NCI-H1436 (cell line): ENCODE measurements around the gene C1GALT1.

ENCODE experiments used
- DNase-seq: peaks from one replicate; lab custom pipeline; 2025; lab: John Stamatoyannopoulos, UW

Gene C1GALT1

GRCh38 chr7:7201578-7202374 is 19.4 kb downstream of the C1GALT1 start:
- no peak for DNase-seq

DNA sequence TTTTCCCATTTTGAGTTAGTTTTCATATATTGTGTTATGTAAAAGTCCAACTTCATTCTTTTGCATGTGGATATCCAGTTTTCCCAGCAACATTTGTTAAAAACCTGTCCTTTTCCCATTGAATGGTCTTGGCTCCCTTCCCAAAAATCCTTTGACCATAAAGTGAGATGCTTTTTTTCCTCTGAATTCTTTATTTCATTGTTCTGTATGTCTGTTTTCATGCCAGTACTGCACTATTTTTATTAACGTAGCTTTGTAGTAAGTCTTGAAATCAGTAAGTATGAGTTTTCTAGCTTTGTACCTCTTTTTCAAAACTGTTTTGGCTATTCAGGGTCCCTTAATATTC is 20.0 kb downstream of the C1GALT1 start:
- no peak for DNase-seq

- no peak for DNase-seq
Measured at GRCh38 chr7:7203813-7204575, 21.6 kb downstream of the C1GALT1 start.

DNA sequence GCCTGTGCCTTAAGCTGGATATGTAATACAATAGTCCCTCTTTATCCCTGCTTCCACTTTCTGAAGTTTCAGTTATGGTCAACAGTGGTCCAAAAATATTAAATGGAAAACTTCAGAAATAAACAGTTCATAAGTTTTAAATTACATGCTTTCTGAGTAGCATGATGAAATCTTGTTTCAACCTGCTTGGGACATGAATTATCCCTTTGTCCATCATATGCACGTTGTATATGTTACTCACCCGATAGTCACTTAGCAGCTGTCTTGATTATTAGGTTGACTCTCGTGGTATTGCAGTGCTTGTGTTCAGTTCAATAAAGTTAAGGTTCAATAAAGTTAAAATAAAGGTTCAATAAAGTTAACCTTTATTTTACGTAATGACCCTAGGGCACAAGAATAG is 25.5 kb downstream of the C1GALT1 start:
- no peak for DNase-seq

DNA sequence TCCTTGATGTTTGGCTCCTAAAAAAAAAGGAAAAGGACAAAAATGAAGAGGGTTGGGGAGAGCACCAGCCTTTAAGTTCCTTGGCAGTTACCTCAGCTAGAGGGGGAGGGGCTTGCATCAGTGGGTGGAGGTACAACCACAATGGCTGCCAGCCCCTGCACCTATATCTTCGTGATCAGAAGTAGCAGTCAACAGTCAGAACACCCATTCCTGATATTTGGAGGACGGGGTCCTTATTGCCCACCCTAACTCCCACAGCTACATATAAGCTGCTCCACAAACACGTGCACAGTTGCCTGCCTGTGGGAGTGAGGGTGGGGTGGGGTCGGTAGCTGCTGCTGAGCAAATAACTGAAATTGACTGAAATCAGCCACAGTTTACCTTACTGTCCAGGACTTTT is 26.2 kb downstream of the C1GALT1 start:
- DNase-seq, result no peak

- no peak for DNase-seq
Measured at GRCh38 chr7:7209412-7210050, 27.2 kb downstream of the C1GALT1 start.

DNA sequence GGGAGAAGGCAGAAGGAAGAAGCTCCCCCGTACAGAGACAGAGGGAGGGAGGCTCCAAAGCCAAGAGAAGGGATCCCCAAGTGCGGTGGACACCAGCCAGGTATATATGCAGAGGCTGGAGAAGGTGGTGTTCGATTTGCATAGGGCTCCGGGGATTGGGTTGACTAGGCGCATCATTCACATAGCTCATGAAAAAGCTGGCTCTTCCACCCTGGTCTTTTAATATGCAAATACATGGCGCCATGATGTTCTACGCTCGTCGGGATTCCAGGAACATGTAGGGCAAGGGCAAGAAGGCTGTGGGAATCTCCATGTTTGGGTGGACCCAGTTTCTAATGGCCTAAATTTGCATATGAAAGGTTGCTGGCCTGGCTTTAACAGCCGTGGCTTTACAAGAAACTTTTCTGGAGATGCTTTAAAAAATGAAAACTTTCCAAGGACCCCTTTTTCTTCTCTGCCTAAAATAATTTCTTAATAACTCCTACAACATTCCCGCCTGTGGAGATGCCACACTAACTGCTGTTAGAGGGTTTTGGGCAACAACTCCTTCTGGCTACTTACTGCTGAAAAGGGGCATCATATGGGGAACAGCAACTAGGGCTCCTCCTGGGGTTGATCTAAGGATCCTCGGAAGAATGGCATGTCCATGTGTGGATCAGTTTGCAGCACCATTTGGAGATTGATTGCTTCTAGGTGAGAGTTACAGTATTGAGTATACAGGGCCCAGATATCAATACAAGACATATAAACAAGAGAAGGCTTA is 28.3 kb downstream of the C1GALT1 start:
- no peak for DNase-seq

DNA sequence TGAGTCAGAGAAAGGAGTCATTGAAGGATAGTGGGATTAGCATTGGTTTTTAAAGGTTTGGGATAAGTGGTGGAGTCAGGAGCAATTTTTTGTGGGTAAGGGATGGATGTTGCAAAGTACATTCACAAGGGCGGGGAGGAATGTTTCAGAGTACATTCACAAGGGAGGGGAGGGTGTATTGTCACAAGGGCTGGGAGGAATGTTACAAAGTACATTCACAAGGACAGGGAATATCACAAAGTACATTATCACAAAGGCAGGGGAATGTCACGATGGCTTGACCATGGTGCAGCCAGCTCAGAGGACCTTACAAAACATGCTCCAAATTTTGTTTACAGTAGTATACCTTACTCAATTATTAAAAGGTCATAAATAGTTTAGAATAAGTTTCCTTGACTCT is 30.3 kb downstream of the C1GALT1 start:
- no peak for DNase-seq

GRCh38 chr7:7214398-7215347 is 32.3 kb downstream of the C1GALT1 start:
- DNase-seq, result no peak

GRCh38 chr7:7216279-7216678 is 33.9 kb downstream of the C1GALT1 start:
- DNase-seq, result no peak

DNA sequence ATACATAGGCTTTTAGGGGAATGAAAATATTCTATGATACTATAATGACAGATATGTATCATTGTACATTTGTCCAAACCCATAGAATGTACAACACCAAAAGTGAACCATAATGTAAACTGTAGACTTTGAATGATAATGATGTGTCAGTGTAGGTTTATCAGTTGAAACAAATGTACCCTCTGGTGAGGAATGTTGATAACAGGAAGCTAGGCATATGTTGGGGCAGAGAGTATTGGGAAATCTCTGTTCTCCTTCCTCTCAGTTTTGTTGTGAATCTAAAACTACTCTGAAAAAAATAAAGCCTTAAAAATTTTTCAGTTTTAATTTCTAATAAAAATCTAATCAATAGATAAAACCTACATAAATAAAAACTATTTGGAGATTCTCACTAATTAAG is 36.9 kb downstream of the C1GALT1 start:
- no peak for DNase-seq

DNA sequence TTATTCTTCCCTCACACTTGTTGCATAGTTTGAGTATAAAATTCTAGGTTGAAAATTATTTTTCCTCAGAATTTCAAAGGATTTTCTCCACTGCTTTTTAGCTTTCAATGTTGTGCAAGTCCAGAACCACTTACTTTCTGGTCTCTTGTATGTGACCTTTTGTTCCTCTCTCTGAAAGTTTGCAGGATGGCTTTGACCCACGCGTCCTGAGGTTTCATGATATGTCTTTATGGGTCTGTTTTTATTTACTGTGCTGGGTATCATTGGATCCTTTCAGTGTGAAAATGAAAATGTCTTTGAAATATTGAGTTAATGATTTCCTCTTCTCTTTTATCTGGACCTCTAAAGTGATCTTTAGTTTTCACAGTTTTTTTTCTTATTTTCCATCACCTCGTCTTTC is 38.5 kb downstream of the C1GALT1 start:
- DNase-seq, result no peak

GRCh38 chr7:7221599-7222038 is 39.3 kb downstream of the C1GALT1 start:
- no peak for DNase-seq

DNA sequence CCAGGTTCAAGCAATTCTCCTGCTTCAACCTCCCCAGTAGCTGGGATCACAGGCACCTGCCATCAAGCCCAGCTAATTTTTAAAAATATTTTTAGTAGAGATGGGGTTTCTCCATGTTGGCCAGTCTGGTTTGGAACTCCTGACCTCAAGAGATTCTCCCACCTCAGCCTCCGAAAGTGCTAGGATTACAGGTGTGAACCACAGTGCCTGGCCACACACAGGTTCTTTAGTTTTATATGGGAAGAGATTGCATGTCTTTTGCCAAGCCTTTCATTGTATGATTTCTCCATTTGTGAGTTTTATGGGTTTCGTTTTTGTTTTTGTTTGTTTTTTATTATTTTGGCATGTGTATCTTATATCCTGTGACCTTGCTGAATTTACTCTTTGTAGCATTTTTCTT is 40.9 kb downstream of the C1GALT1 start:
- DNase-seq, result no peak

GRCh38 chr7:7226407-7226806 is 44.1 kb downstream of the C1GALT1 start:
- no peak for DNase-seq

DNA sequence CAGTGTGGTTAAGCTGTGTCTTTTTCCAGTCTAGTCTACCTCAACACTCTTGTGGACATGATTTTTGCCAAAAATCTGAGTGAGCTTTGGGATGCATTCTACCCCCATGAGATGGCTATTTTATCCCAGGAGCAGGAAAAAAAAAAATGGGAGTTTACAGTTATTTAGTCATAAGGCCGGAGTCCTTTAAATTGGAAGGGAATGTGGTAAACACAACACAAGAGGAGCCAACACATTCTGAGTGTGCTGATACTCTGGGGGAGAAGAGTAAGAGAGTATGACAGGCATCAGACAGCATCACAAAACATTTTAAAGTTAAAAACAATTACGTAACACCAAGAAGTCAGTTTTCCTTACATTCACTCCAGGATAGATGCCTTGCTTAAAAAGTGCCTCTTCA is 46.1 kb downstream of the C1GALT1 start:
- no peak for DNase-seq

- no peak for DNase-seq
Measured at GRCh38 chr7:7228967-7229366, 46.6 kb downstream of the C1GALT1 start.

- no peak for DNase-seq
Measured at GRCh38 chr7:7231000-7231399, 48.7 kb downstream of the C1GALT1 start.

DNA sequence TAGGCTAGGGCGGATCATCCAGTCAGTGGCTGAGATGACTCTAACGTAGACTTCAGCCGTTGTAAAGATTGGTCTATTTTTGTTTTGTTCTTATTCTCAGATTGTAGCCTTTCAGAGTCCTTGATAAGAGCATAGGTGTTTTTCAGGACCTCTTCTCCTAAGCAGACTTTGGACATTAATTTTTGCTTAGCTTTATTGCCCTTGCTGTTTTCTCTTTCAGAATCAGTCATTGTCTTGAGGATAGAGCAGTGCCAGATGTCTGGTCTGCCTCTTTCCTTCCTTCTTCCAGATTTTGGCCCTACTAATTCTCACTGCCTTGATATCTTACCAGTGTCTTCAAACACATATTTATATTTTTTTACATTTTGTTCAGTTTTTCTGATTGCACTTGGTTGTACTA is 49.5 kb downstream of the C1GALT1 start:
- DNase-seq, result no peak

DNA sequence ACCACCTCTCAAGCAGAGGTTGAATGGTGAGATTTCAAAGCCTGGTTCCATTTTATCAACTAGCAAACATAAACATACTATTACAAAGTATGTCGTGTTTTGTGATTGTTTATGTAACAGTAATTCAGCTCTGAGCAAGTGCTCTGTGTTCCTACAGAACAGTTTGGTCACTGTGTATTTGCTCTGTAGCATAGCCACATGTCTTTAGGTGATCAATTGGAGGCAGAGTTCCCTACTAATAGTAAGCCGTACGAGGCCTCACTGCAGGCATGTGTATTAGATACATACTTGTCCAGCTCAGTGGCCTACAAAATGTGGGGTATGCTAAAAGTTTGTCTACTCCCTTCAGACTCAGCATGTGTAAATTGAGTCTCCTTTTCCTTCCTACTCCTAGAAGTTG is 53.0 kb downstream of the C1GALT1 start:
- DNase-seq, result no peak

- DNase-seq, result no peak
Measured at GRCh38 chr7:7236041-7236440, 53.7 kb downstream of the C1GALT1 start.
